GM12864 (cell line): ENCODE data around the gene HFM1.
"Not testable (repeated sequence)": the region's sequence is repeated elsewhere in the genome, so short reads cannot be mapped to it uniquely, and the experiment has no call there.

ENCODE experiments used
- DNase-seq: peaks from one replicate; pipeline ENCODE4 v3.0.0-alpha.2; 2011; ENCODE audit warnings: low read depth
- H3K4me3 ChIP-seq: 2 replicates; pipeline ENCODE4 v1.5.1; 2011; ENCODE audit warnings: mild to moderate bottlenecking, low read depth, low read length, control low read depth
- TF ChIP-seq, protein P1 (sequence below): IDR thresholded peaks from 2 replicates; pipeline ENCODE4 v1.5.1; 2011; ENCODE audit warnings: low read depth, mild to moderate bottlenecking, moderate library complexity, low read length, control low read depth, inconsistent platforms; ENCODE audit errors: missing control alignments

HFM1 gene

GRCh38 chr1:91393042-91393441, 11.6 kb downstream of the HFM1 start:
- TF ChIP-seq, protein P1, sequence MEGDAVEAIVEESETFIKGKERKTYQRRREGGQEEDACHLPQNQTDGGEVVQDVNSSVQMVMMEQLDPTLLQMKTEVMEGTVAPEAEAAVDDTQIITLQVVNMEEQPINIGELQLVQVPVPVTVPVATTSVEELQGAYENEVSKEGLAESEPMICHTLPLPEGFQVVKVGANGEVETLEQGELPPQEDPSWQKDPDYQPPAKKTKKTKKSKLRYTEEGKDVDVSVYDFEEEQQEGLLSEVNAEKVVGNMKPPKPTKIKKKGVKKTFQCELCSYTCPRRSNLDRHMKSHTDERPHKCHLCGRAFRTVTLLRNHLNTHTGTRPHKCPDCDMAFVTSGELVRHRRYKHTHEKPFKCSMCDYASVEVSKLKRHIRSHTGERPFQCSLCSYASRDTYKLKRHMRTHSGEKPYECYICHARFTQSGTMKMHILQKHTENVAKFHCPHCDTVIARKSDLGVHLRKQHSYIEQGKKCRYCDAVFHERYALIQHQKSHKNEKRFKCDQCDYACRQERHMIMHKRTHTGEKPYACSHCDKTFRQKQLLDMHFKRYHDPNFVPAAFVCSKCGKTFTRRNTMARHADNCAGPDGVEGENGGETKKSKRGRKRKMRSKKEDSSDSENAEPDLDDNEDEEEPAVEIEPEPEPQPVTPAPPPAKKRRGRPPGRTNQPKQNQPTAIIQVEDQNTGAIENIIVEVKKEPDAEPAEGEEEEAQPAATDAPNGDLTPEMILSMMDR = no peak
- DNase-seq = no peak
- H3K4me3 ChIP-seq = no peak overlapping the region

DNA sequence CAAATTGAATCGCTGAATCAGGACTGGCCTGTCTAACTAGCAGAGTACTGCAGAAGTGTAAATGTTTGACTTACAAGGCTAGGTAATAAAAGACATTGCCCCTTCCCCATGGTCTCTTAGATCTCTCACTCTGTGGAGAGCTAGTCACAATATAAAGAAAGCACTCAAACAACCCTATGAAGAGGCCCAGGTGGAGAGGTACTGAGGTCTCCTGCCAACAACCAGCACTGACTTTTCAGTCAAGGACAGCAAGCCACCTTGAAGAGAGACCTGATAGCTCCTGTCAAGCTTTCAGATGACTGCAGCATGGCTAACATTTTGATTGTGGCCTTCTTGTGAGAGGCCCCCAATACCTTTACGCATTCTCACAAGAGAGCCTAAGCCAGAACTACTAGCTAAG, 18.5 kb downstream of the HFM1 start:
- no peak overlapping the region for H3K4me3 ChIP-seq
- TF ChIP-seq, protein P1 = no peak
- no peak for DNase-seq

DNA sequence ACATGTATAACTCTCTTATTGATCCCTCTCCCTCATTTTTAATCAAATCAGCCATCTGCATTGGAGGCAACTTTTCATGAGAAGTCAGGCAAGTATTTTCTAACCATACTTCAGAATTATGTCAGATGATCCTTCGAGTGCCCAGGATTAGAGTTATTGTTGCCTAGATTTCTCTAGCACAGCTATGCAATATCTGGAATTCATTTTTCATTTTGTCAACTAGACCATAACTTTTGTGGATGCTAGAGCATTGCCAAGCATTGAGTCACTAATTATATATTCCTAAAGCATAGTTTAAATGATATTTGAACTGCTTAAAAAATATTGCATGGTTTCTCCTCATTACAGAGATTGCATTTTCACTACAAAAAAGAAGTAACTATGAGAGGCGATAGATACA, 21.2 kb downstream of the HFM1 start:
- no peak overlapping the region for H3K4me3 ChIP-seq
- TF ChIP-seq, protein P1 = no peak
- no peak for DNase-seq

GRCh38 chr1:91381844-91382243, 22.8 kb downstream of the HFM1 start:
- no peak for DNase-seq
- no peak overlapping the region for H3K4me3 ChIP-seq
- TF ChIP-seq, protein P1 = no peak

DNA sequence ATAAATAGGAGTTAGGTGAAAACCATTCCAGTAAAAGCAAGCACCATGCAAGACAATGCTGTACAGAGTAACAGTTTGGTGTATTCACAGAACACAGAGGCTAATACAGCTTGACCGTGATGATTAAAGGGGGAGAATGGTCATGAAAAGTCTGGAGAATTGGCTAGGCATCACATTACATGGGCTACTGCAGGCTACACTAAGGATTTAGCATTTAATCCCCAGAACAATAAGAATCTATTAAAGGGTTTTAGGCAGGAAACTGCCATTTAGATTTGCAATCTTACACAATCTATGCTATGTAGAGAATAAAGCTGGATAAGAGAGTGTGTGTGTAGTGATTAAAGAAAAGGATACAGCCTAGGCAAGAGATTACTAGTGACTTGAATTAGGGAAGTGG, 30.6 kb downstream of the HFM1 start:
- TF ChIP-seq, protein P1 = no peak
- no peak overlapping the region for H3K4me3 ChIP-seq
- no peak for DNase-seq

- not testable (repeated sequence) for DNase-seq, H3K4me3 ChIP-seq
These were observed 32.4 kb downstream of the HFM1 start for GRCh38 chr1:91372230-91372629.

DNA sequence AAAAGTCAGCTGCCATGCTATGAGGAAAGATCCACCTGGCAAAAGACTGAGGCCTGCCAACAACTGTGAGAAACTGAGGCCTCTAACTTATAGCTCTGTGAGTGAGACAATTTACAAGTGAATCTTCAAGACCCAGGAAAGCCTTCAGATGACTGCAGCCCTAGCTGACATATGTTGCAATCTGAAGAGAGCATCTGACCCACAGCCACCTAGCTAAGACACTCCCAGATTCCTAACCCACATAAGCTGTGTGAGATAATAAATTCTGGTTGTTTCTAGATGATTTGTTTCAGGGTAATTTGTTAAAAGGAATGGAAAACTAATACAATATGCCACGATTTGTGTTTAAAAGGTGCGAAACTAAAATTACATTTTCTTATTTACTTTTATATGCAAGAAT, 55.1 kb downstream of the HFM1 start:
- TF ChIP-seq, protein P1 = no peak
- no peak for DNase-seq
- H3K4me3 ChIP-seq = no peak overlapping the region

- H3K4me3 ChIP-seq = no peak overlapping the region
- no peak for DNase-seq
- TF ChIP-seq, protein P1 = no peak
These were observed 57.8 kb downstream of the HFM1 start for GRCh38 chr1:91346824-91347223.
